ENCODE results near the gene ARFGAP3.

GRCh38 chr22:42819412-42820044, 37.5 kb downstream of the ARFGAP3 start:
- TF ChIP-seq, protein P1, sequence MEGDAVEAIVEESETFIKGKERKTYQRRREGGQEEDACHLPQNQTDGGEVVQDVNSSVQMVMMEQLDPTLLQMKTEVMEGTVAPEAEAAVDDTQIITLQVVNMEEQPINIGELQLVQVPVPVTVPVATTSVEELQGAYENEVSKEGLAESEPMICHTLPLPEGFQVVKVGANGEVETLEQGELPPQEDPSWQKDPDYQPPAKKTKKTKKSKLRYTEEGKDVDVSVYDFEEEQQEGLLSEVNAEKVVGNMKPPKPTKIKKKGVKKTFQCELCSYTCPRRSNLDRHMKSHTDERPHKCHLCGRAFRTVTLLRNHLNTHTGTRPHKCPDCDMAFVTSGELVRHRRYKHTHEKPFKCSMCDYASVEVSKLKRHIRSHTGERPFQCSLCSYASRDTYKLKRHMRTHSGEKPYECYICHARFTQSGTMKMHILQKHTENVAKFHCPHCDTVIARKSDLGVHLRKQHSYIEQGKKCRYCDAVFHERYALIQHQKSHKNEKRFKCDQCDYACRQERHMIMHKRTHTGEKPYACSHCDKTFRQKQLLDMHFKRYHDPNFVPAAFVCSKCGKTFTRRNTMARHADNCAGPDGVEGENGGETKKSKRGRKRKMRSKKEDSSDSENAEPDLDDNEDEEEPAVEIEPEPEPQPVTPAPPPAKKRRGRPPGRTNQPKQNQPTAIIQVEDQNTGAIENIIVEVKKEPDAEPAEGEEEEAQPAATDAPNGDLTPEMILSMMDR (conservative IDR thresholded peaks at IDR 0.05) = no peak
- TF ChIP-seq ZFX (IDR thresholded peaks at IDR 0.05) = no peak
